ENCODE measurements around the gene LMAN2L.

LMAN2L gene

GRCh38 chr2:96716388-96716787, 23.5 kb downstream of the LMAN2L start:
- TF ChIP-seq, protein P1, sequence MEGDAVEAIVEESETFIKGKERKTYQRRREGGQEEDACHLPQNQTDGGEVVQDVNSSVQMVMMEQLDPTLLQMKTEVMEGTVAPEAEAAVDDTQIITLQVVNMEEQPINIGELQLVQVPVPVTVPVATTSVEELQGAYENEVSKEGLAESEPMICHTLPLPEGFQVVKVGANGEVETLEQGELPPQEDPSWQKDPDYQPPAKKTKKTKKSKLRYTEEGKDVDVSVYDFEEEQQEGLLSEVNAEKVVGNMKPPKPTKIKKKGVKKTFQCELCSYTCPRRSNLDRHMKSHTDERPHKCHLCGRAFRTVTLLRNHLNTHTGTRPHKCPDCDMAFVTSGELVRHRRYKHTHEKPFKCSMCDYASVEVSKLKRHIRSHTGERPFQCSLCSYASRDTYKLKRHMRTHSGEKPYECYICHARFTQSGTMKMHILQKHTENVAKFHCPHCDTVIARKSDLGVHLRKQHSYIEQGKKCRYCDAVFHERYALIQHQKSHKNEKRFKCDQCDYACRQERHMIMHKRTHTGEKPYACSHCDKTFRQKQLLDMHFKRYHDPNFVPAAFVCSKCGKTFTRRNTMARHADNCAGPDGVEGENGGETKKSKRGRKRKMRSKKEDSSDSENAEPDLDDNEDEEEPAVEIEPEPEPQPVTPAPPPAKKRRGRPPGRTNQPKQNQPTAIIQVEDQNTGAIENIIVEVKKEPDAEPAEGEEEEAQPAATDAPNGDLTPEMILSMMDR (IDR thresholded peaks at IDR 0.05; ENCODE audit: control insufficient read depth, insufficient read depth, low read depth, low read length, missing control alignments) = no peak
- H3K4me3 ChIP-seq (ENCODE audit: control insufficient read depth, low read depth, low read length) = no peak overlapping the region
- DNase-seq (ENCODE audit: low read depth) = no peak

DNA sequence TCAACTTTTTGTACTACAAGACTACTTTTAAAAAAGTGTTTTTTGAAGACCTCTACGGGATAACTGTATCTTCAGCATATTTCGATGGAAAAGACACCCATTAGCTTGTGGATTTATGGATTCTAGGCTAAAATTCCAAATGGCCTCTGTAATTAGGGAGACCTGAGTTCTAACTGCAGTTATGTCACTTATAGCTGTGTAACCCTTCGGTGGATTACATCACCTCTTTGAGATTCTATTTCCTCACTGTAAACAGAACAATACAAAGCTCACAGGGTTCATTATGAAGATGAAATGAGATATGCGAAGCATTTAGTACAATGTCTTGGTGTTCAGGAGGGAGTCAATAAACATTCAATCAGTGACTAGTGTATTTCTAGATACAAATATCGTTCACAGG, 24.2 kb downstream of the LMAN2L start:
- TF ChIP-seq, protein P1 (IDR thresholded peaks at IDR 0.05; ENCODE audit: control insufficient read depth, insufficient read depth, low read depth, low read length, missing control alignments) = no peak
- DNase-seq (ENCODE audit: low read depth) = no peak
- no peak overlapping the region for H3K4me3 ChIP-seq (ENCODE audit: control insufficient read depth, low read depth, low read length)

DNA sequence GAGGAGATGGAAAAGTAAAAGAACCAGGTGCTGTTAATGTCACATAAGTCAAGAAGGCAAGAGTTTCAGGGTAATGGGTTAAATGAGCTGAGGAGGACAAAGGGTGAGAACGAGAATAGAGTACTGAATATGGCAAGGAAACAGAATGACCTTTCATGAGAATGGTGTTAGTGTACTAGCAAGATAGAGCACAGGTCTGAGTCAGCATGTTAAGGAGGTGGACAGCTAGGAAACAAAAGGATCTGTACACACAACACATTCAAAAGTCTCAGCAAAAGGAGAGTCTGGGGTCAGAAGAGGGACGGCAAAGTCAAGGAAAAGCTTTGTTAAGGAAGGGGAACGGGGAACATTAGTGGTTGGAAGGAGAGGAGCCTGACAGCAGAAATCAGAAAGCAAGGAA, 28.9 kb downstream of the LMAN2L start:
- no peak overlapping the region for H3K4me3 ChIP-seq (ENCODE audit: control insufficient read depth, low read depth, low read length)
- TF ChIP-seq, protein P1 (IDR thresholded peaks at IDR 0.05; ENCODE audit: control insufficient read depth, insufficient read depth, low read depth, low read length, missing control alignments) = no peak
- no peak for DNase-seq (ENCODE audit: low read depth)

DNA sequence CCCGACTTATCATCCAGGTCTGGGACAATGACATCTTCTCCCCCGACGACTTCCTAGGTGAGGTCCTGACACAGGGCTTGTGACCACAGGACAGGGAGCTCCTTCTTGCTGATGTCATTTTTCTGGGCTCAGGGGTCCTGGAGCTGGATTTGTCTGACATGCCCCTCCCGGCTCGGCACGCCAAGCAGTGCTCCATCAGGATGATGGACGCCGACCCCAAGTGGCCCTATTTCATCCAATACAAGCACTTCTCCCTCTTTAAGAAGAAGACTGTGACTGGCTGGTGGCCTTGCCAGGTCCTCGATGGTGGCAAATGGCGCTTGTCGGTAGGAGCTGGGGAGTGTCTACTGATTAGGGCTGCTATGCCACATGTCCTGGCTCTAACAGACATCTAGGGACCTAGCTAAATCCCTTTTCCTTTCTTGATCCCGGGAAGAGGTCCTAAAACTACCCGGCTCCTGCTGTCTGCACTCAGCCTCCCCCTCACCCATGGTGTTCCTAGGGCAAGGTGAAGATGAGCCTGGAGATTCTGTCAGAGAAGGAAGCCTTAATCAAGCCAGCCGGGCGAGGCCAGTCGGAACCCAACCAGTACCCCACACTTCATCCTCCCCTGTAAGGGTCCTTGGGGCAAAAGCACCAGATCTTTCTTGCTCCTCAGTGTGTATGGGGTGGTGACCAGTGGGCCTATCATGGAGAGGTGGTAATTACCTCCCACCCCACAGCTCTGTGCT, 36.7 kb downstream of the LMAN2L start:
- TF ChIP-seq, protein P1 (IDR thresholded peaks at IDR 0.05; ENCODE audit: control insufficient read depth, insufficient read depth, low read depth, low read length, missing control alignments) = no peak
- no peak for DNase-seq (ENCODE audit: low read depth)
- no peak overlapping the region for H3K4me3 ChIP-seq (ENCODE audit: control insufficient read depth, low read depth, low read length)

DNA sequence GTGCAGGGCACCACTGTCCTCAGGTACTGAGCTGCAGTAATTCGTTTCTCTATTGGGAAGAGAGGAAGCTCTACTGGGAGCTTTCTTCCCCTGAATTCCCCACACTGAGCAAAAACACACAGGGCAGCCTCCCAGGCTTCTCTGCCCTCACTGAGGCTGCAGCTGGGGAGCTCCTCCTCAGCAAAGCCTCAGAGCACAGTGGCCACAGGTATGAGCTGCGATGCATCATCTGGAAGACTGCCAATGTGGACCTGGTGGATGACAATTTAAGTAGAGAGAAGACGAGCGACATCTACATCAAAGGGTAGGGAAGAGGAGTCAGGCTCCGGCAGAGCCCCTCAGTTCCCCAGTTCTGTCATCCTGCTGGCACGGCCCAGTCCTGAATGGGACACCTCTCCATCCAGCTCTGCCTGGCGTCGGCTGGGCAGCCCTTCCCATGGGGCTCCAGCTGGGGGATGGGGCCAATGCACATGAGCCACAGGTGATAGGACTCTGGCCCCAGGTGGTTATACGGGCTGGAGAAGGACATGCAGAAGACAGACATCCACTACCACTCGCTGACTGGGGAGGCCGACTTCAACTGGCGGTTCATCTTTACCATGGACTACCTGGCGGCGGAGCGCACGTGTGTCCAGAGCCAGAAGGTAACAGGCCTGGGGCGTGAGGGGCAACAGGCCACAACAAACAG, 37.6 kb downstream of the LMAN2L start:
- H3K4me3 ChIP-seq (ENCODE audit: control insufficient read depth, low read depth, low read length) = no peak overlapping the region
- TF ChIP-seq, protein P1 (IDR thresholded peaks at IDR 0.05; ENCODE audit: control insufficient read depth, insufficient read depth, low read depth, low read length, missing control alignments) = no peak
- DNase-seq (ENCODE audit: low read depth) = no peak

GRCh38 chr2:96701636-96702035, 38.2 kb downstream of the LMAN2L start:
- DNase-seq (ENCODE audit: low read depth) = no peak
- TF ChIP-seq, protein P1 (IDR thresholded peaks at IDR 0.05; ENCODE audit: control insufficient read depth, insufficient read depth, low read depth, low read length, missing control alignments) = no peak
- no peak overlapping the region for H3K4me3 ChIP-seq (ENCODE audit: control insufficient read depth, low read depth, low read length)

Measured in AG09309 (cell line).